ENCODE data around the gene MRPL1. TPM values are rescaled to one million over a fixed set of nuclear protein-coding genes. Genes with fewer than 3 reads are reported as not detected.

Gene MRPL1
- total RNA-seq, 6 experiments from 2014 or later: 12.8 to 26.0 (median 17.8) TPM

DNA sequence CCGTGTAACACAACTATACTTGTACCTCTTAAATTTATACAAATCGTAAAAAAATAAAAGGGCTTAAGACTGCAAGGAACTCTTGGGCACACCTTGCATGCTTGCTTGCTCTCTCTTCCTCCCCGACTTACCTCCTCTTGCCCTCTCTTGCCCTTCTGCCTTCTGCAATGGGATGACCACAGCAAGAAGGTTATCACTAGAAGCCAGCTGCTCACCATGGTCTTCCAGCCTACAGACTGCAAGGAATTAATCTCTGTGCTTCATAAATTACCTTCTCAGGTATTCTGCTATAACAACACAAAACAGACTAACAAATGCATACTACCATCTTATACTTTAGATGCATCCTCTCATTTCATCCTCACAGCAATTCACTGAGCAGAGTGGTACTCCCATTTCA lies 92.1 kb downstream of the MRPL1 start:
- peaks cover 0 to 5% (median 0%) of the 10 kb centered on the region in 4 donors for H3K36me3 ChIP-seq
- no peak overlapping the region for H3K27ac ChIP-seq
- WGBS (ENCODE audit: insufficient coverage, low coverage, low lambda C conversion rate, missing lambda C conversion rate): 97% methylated on average over 3 of the region's 3 CpGs
- no peaks in the 10 kb centered on the region for H3K9me3 ChIP-seq
- no peak for DNase-seq
- H3K4me3 ChIP-seq: no peak overlapping the region
- intact Hi-C loops (cut with DNase I): loop anchor here in 1 of 2 donors (10.0 kb wide), 1 partner anchor 560 kb away; no protein-coding TSS in a partner anchor
- no peaks in the 10 kb centered on the region for H3K27me3 ChIP-seq
- ATAC-seq: no peak
- no peaks in the 10 kb centered on the region for H3K4me1 ChIP-seq
- no peak for TF ChIP-seq POLR2A (IDR thresholded peaks at IDR 0.05)
- TF ChIP-seq, protein P1, sequence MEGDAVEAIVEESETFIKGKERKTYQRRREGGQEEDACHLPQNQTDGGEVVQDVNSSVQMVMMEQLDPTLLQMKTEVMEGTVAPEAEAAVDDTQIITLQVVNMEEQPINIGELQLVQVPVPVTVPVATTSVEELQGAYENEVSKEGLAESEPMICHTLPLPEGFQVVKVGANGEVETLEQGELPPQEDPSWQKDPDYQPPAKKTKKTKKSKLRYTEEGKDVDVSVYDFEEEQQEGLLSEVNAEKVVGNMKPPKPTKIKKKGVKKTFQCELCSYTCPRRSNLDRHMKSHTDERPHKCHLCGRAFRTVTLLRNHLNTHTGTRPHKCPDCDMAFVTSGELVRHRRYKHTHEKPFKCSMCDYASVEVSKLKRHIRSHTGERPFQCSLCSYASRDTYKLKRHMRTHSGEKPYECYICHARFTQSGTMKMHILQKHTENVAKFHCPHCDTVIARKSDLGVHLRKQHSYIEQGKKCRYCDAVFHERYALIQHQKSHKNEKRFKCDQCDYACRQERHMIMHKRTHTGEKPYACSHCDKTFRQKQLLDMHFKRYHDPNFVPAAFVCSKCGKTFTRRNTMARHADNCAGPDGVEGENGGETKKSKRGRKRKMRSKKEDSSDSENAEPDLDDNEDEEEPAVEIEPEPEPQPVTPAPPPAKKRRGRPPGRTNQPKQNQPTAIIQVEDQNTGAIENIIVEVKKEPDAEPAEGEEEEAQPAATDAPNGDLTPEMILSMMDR (IDR thresholded peaks at IDR 0.05): no peak

DNA sequence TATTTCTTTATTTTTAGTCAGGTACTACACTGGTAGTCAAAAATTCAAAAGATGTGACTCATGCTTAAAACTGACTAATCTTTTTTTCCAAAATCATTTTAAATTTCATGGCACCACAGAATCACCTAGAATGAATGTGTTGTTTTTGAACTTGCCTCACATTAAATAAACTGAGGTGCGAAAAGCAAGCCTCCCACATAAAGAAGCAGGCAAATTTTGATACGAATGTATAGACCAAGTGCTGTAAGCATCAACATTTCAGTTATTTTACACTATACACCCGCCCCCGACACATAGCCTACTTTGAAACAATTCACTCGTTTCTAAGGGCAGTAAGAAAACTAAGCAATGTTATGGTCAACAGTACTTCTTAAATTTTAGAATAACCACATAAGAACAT lies 94.3 kb downstream of the MRPL1 start:
- no peak for TF ChIP-seq POLR2A (IDR thresholded peaks at IDR 0.05)
- no peak for ATAC-seq
- intact Hi-C loops (cut with DNase I): loop anchor here in 1 of 2 donors (10.0 kb wide), 1 partner anchor 558 kb away; no protein-coding TSS in a partner anchor

DNA sequence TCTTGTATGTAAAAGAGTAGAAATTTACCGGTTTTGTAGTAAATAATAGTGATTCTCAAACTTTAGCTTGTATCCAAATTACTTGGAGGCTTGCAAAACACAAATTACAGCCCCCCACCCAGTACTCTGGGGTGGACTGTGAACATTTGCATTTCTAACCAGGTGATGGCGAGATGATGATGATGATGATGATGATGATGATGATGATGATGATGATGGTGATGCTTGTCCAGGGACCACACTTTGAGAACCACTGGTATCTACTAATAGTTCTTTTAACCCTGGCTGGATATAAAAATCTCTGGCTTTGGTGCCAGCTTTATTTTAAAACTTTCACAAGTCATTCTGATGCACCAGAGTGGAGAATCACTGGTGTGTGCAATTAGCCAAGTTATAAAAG lies 96.3 kb downstream of the MRPL1 start:
- no peak for DNase-seq
- WGBS (ENCODE audit: insufficient coverage, low coverage, low lambda C conversion rate, missing lambda C conversion rate): 75% methylated on average over 1 of the region's 2 CpGs
- H3K27me3 ChIP-seq: no peaks in the 10 kb centered on the region
- no peaks in the 10 kb centered on the region for H3K36me3 ChIP-seq
- TF ChIP-seq, protein P1 (IDR thresholded peaks at IDR 0.05): no peak
- TF ChIP-seq POLR2A (IDR thresholded peaks at IDR 0.05): no peak
- no peaks in the 10 kb centered on the region for H3K9me3 ChIP-seq
- ATAC-seq: no peak
- no peaks in the 10 kb centered on the region for H3K4me1 ChIP-seq
- intact Hi-C loops (cut with DNase I): loop anchor here in 1 of 2 donors (10.0 kb wide), 1 partner anchor 556 kb away; no protein-coding TSS in a partner anchor
- no peak overlapping the region for H3K4me3 ChIP-seq
- no peak overlapping the region for H3K27ac ChIP-seq

More for the DNA sequence above, 94.3 kb downstream of the MRPL1 start:
- WGBS (ENCODE audit: insufficient coverage, low coverage, low lambda C conversion rate, missing lambda C conversion rate): 86% methylated on average over 5 of the region's 5 CpGs
- Histone ChIP-seq H3K4me3 (no peak overlapping the region), H3K27ac (no peak overlapping the region), H3K9me3 (no peaks in the 10 kb centered on the region), H3K4me1 (no peaks in the 10 kb centered on the region), H3K27me3 (no peaks in the 10 kb centered on the region), H3K36me3 (peaks cover 0 to 5% (median 0%) of the 10 kb centered on the region in 4 donors)
- DNase-seq: no peak

DNA sequence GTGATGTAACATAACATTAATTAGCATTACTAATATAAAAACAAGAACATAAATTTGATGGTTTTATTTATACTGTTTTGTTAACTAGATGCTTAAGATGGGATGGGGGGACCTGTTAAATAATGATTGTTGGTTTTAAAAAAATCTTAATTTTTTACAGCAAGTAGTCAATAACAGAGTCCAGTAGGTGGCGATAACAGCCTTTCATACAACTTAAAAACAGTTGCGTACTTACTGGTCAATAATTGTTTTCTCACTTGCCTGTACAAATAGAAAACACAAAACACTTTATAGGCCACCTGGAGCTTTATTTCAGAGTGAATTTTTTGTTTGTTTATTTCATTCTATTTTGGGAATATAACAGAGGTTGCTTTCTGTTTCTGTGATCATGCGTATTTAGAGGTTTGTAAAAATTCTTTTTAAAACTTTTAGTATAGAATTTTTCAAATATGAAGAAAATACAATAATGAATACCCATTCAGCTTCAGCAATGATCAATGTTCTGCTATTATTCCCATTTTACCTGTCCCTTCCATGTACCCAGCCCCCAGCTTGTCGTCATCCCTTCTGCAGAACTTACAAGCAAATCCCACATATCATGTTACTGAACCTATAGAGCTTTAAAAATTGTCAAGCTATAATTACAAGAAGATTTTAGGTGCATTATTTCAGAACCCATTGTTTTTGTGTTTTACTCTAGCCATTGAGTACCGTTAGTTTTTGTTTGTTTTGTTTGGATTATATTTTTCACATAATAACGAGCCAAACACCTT lies 97.1 kb downstream of the MRPL1 start:
- Histone ChIP-seq H3K4me3 (no peak overlapping the region), H3K27ac (no peak overlapping the region), H3K27me3 (no peaks in the 10 kb centered on the region), H3K4me1 (no peaks in the 10 kb centered on the region), H3K9me3 (no peaks in the 10 kb centered on the region), H3K36me3 (no peaks in the 10 kb centered on the region)
- TF ChIP-seq, protein P1 (IDR thresholded peaks at IDR 0.05): peak; percentile 61 to 68 (median 64)
- no peak for TF ChIP-seq POLR2A (IDR thresholded peaks at IDR 0.05)
- intact Hi-C loops (cut with DNase I): loop anchor here in 1 of 2 donors (10.0 kb wide), 1 partner anchor 555 kb away; no protein-coding TSS in a partner anchor
- peak; percentile 69 to 75 (median 72) for ATAC-seq
- WGBS (ENCODE audit: insufficient coverage, low coverage, low lambda C conversion rate, missing lambda C conversion rate): 53% methylated on average over 6 of the region's 6 CpGs
- DNase-seq: no peak

DNA sequence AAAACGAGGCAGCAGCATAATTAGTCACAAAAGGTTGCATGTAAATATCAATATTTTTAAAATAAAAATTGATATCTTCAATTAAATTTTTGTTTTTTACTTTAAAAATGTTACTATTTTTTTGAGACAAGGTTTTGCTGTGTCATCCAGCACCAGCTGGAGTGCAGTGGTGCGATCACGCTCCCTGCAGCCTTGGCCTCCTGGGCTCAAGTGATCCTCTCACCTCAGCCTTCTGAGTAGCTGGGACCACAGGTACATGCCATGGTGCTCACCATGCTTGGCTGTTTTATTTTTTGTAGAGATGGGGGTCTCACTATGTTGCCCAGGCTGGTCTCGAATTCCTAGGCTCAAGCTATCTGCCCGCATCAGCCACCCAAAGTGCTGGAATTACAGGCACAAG lies 97.7 kb downstream of the MRPL1 start:
- H3K36me3 ChIP-seq: no peaks in the 10 kb centered on the region
- no peak for ATAC-seq
- no peaks in the 10 kb centered on the region for H3K27me3 ChIP-seq
- H3K27ac ChIP-seq: no peak overlapping the region
- intact Hi-C loops (cut with DNase I): no loop called here
- TF ChIP-seq POLR2A (IDR thresholded peaks at IDR 0.05): no peak
- TF ChIP-seq, protein P1 (IDR thresholded peaks at IDR 0.05): no peak
- DNase-seq: no peak
- WGBS (ENCODE audit: insufficient coverage, low coverage, low lambda C conversion rate, missing lambda C conversion rate): 74% methylated on average over 5 of the region's 5 CpGs
- H3K9me3 ChIP-seq: no peaks in the 10 kb centered on the region
- H3K4me1 ChIP-seq: no peaks in the 10 kb centered on the region
- H3K4me3 ChIP-seq: no peak overlapping the region
